Colonic mucosa (tissue), 4 donors: ENCODE measurements around the gene TRIM69. TPM values are rescaled to one million over a fixed set of nuclear protein-coding genes. Genes with fewer than 3 reads are reported as not detected.

Experiments used
- DNase-seq: peaks from one replicate; pipeline ENCODE4 v3.0.0-alpha.2; 2020
- H3K27ac ChIP-seq: fragments of 200-600 bp; one replicate; pipeline ENCODE4 v1.8.0; 2021
- H3K27me3 ChIP-seq: fragments of 200-600 bp; one replicate; pipeline ENCODE4 v1.8.0; 2021
- H3K36me3 ChIP-seq: fragments of 200-600 bp; one replicate; pipeline ENCODE4 v1.8.0; 2021
- H3K4me1 ChIP-seq: fragments of 200-600 bp; one replicate; pipeline ENCODE4 v1.8.0; 2021; ENCODE audit warnings: mild to moderate bottlenecking
- H3K4me3 ChIP-seq: fragments of 200-600 bp; one replicate; pipeline ENCODE4 v1.8.0; 2021
- H3K9ac ChIP-seq, 2 donors: one replicate each; pipeline ENCODE4 v1.7.0; 2013; ENCODE audit warnings: control low read depth in 2 of 2, low read depth in 2 of 2, low read length in 2 of 2
- H3K9me3 ChIP-seq: fragments of 200-600 bp; one replicate; pipeline ENCODE4 v1.8.0; 2021
- CTCF ChIP-seq: fragments of 200-600 bp; IDR thresholded peaks from one replicate; pipeline ENCODE4 v1.8.0; 2022; ENCODE audit warnings: antibody characterized with exemption, mild to moderate bottlenecking
- intact Hi-C: fragments of 100-400 bp; cut with DNase I; formaldehyde crosslinking; loops from one replicate; pipeline ENCODE4 v1.14.1; 2022
- total RNA-seq, 2 donors: library from RNA; stranded (reverse); fragmentation: NEBNext Ultra II Directional in 1 of 2; extraction: Animal tissue kit (Norgen Biotek cat#: 25700) in 1 of 2; gene quantifications; one replicate each; pipeline ENCODE4 v1.2.1, GENCODE V29; 2021
- donor health status: healthy.
- donor health status: DM: no; HTN: no; CAD: no.
- donor health status: DM: no; HTN: no; CAD: no.

TRIM69 gene
- total RNA-seq, 2 donors from 2014 or later: 17.1 to 23.3 TPM

GRCh38 chr15:44728576-44729407 is 7.5 kb upstream of the TRIM69 start:
- Histone ChIP-seq H3K27ac (peak overlapping the region; percentile 95), H3K27me3 (no peaks in the 10 kb centered on the region), H3K9me3 (no peaks in the 10 kb centered on the region), H3K9ac (peak overlapping the region; percentile 95 to 98), H3K36me3 (no peaks in the 10 kb centered on the region), H3K4me3 (peak overlapping the region; percentile 42), H3K4me1 (peaks cover 20% of the 10 kb centered on the region)
- DNase-seq: peak; percentile 97
- intact Hi-C loops: loop anchor here (1.0 kb wide), 1 partner anchor 16 kb away; no protein-coding TSS in a partner anchor
- TF ChIP-seq CTCF: no peak

GRCh38 chr15:44729408-44730127 is 6.8 kb upstream of the TRIM69 start:
- peak overlapping the region; percentile 42 for H3K4me3 ChIP-seq
- intact Hi-C loops: loop anchor here (10.0 kb wide), 1 partner anchor 155 kb away; no protein-coding TSS in a partner anchor
- peak overlapping the region; percentile 95 for H3K27ac ChIP-seq
- H3K36me3 ChIP-seq: no peaks in the 10 kb centered on the region
- peaks cover 20% of the 10 kb centered on the region for H3K4me1 ChIP-seq
- H3K9me3 ChIP-seq: no peaks in the 10 kb centered on the region
- peak; percentile 56 for DNase-seq
- no peak for TF ChIP-seq CTCF
- H3K9ac ChIP-seq: peak overlapping the region; percentile 95 to 98
- H3K27me3 ChIP-seq: no peaks in the 10 kb centered on the region

- Histone ChIP-seq H3K27ac (peak overlapping the region; percentile 42), H3K27me3 (no peaks in the 10 kb centered on the region), H3K4me1 (peaks cover 5% of the 10 kb centered on the region), H3K9ac (no peak overlapping the region), H3K4me3 (no peak overlapping the region), H3K36me3 (no peaks in the 10 kb centered on the region), H3K9me3 (no peaks in the 10 kb centered on the region)
- intact Hi-C loops: loop anchor here (10.0 kb wide), 1 partner anchor 160 kb away; no protein-coding TSS in a partner anchor
- TF ChIP-seq CTCF: no peak
- DNase-seq: no peak
Observed at GRCh38 chr15:44734839-44735481, 1.4 kb upstream of the TRIM69 start.

- H3K4me3 ChIP-seq: no peak overlapping the region
- peak overlapping the region in 1 of 2 donors; percentile 38 for H3K9ac ChIP-seq
- TF ChIP-seq CTCF: no peak
- DNase-seq: peak; percentile 27
- H3K36me3 ChIP-seq: no peaks in the 10 kb centered on the region
- no peaks in the 10 kb centered on the region for H3K9me3 ChIP-seq
- H3K27me3 ChIP-seq: no peaks in the 10 kb centered on the region
- peak overlapping the region; percentile 42 for H3K27ac ChIP-seq
- intact Hi-C loops: loop anchor here (10.0 kb wide), 1 partner anchor 161 kb away; no protein-coding TSS in a partner anchor
- H3K4me1 ChIP-seq: peaks cover 5% of the 10 kb centered on the region
Observed at GRCh38 chr15:44735482-44736180, 697 bp upstream of the TRIM69 start.
